IMR-90 (cell line): Measurements from ENCODE around the gene SS18L1. TPM values are rescaled to one million over a fixed set of nuclear protein-coding genes. Genes with fewer than 3 reads are reported as not detected.

ENCODE experiments used
- ATAC-seq: fragments of 200-7000 bp; cut with Tn5 transposase; 2 replicates; pipeline ENCODE4 v1.9.1; 2020; ENCODE audit warnings: low read depth, mild to moderate bottlenecking, moderate library complexity
- BruUV-seq: library from RNA; stranded (reverse); fragments of 400-500 nt; replicated peaks from 2 replicates; lab custom pipeline; 2021; lab: Mats Ljungman, UMichigan
- CTCF ChIA-PET: fragments of 300-600 bp; formaldehyde crosslinking; extraction: SDS; loops from one replicate; lab custom pipeline; 2021; ENCODE audit warnings: antibody characterized with exemption; lab: Yijun Ruan, JAX
- POLR2A ChIA-PET: fragments of 300-600 bp; sonication (Branson Sonifier 250); formaldehyde crosslinking; loops from one replicate; lab custom pipeline; 2022; ENCODE audit warnings: antibody characterized with exemption; ENCODE audit not compliant: unreplicated experiment; lab: Charles Lee
- DNase-seq: peaks from one replicate; pipeline ENCODE4 v3.0.0; 2013
- H2AFZ ChIP-seq: replicated peaks from 2 replicates; pipeline ENCODE3; 2013; ENCODE audit warnings: low read length, mild to moderate bottlenecking; ENCODE audit not compliant: poor library complexity
- H2AK5ac ChIP-seq: 2 replicates; pipeline ENCODE4 v1.6.1; 2013; ENCODE audit warnings: low read depth, low read length, inconsistent platforms
- H2AK9ac ChIP-seq: replicated peaks from 2 replicates; pipeline ENCODE3; 2013; ENCODE audit warnings: mild to moderate bottlenecking, low read depth, low read length, moderate library complexity; ENCODE audit not compliant: poor library complexity
- H2BK120ac ChIP-seq: 2 replicates; pipeline ENCODE4 v1.6.1; 2013; ENCODE audit warnings: low read depth, low read length, inconsistent platforms
- H2BK15ac ChIP-seq: 3 replicates; pipeline ENCODE4 v1.6.1; 2013; ENCODE audit warnings: low read depth, low read length, inconsistent platforms
- H2BK20ac ChIP-seq: 2 replicates; pipeline ENCODE4 v1.6.1; 2013; ENCODE audit warnings: low read depth, mild to moderate bottlenecking, inconsistent platforms, low read length, moderate library complexity
- H2BK5ac ChIP-seq: 2 replicates; pipeline ENCODE4 v1.6.1; 2013; ENCODE audit warnings: mild to moderate bottlenecking, low read depth, low read length, inconsistent platforms; ENCODE audit not compliant: poor library complexity, severe bottlenecking
- H3K14ac ChIP-seq: replicated peaks from 2 replicates; pipeline ENCODE4 v1.6.1; 2013; ENCODE audit warnings: low read depth, low read length, inconsistent platforms
- H3K18ac ChIP-seq: 2 replicates; pipeline ENCODE4 v1.6.1; 2013; ENCODE audit warnings: low read depth, low read length, control low read depth
- H3K23ac ChIP-seq: 2 replicates; pipeline ENCODE4 v1.6.1; 2013; ENCODE audit warnings: low read depth, low read length, inconsistent platforms
- H3K27ac ChIP-seq: 2 replicates; pipeline ENCODE4 v1.5.1; 2013; ENCODE audit warnings: mild to moderate bottlenecking, control low read depth, low read length; ENCODE audit not compliant: insufficient read depth
- H3K27me3 ChIP-seq: 2 replicates; pipeline ENCODE4 v1.6.1; 2013; ENCODE audit warnings: low read length; ENCODE audit not compliant: control insufficient read depth, insufficient read depth
- H3K36me3 ChIP-seq: 2 replicates; pipeline ENCODE4 v1.6.1; 2013; ENCODE audit warnings: low read length, mixed read lengths; ENCODE audit not compliant: control insufficient read depth, insufficient read depth
- H3K4ac ChIP-seq: 2 replicates; pipeline ENCODE4 v1.6.1; 2013; ENCODE audit warnings: low read depth, low read length, inconsistent platforms
- H3K4me1 ChIP-seq: 2 replicates; pipeline ENCODE4 v1.6.1; 2013; ENCODE audit warnings: low read length, mixed read lengths; ENCODE audit not compliant: control insufficient read depth, insufficient read depth
- H3K4me2 ChIP-seq: 2 replicates; pipeline ENCODE4 v1.6.1; 2013; ENCODE audit warnings: low read depth, mild to moderate bottlenecking, control low read depth, low read length, moderate library complexity
- H3K4me3 ChIP-seq: 2 replicates; pipeline ENCODE4 v1.5.1; 2013; ENCODE audit warnings: low read depth, mild to moderate bottlenecking, control low read depth, low read length, moderate library complexity; ENCODE audit not compliant: insufficient read depth
- H3K56ac ChIP-seq: 2 replicates; pipeline ENCODE4 v1.6.1; 2013; ENCODE audit warnings: low read length, inconsistent platforms; ENCODE audit not compliant: insufficient read depth; ENCODE audit errors: extremely low read depth
- H3K79me1 ChIP-seq, 2 experiments: 2 replicates each; pipeline ENCODE4 v1.6.1; 2013; ENCODE audit warnings: low read length in 2 of 2, inconsistent platforms in 1 of 2, low read depth in 1 of 2
- H3K9ac ChIP-seq: 2 replicates; pipeline ENCODE4 v1.6.1; 2013; ENCODE audit warnings: low read depth, low read length, control low read depth
- H3K9me1 ChIP-seq: 2 replicates; pipeline ENCODE4 v1.6.1; 2013; ENCODE audit warnings: low read length, inconsistent platforms; ENCODE audit not compliant: insufficient read depth
- H3K9me3 ChIP-seq: 2 replicates; pipeline ENCODE4 v1.6.1; 2013; ENCODE audit warnings: low read length; ENCODE audit not compliant: control insufficient read depth, insufficient read depth
- H4K20me1 ChIP-seq: 2 replicates; pipeline ENCODE4 v1.6.1; 2013; ENCODE audit warnings: low read length, inconsistent platforms; ENCODE audit not compliant: insufficient read depth
- H4K5ac ChIP-seq: 2 replicates; pipeline ENCODE4 v1.6.1; 2013; ENCODE audit warnings: mild to moderate bottlenecking, low read depth, low read length, control low read depth
- H4K8ac ChIP-seq, 2 experiments: 2 replicates each; pipeline ENCODE4 v1.6.1; 2013; ENCODE audit warnings: low read depth in 2 of 2, low read length in 2 of 2, control low read depth in 1 of 2, inconsistent platforms in 1 of 2
- H4K91ac ChIP-seq: 2 replicates; pipeline ENCODE4 v1.6.1; 2013; ENCODE audit warnings: low read depth, low read length, inconsistent platforms; ENCODE audit not compliant: insufficient read depth
- CEBPB ChIP-seq: IDR thresholded peaks from 2 replicates; pipeline ENCODE4 v1.6.1; 2012; ENCODE audit warnings: low read depth, low read length, improper control_type of control experiment
- RAD21 ChIP-seq: IDR thresholded peaks from 2 replicates; pipeline ENCODE4 v1.6.1; 2012; ENCODE audit warnings: low read length, improper control_type of control experiment
- SMC3 ChIP-seq: fragments of 150-350 bp; IDR thresholded peaks from 2 replicates; pipeline ENCODE4 v1.6.1; 2016; ENCODE audit warnings: low read depth, mild to moderate bottlenecking, antibody characterized with exemption, low read length, moderate library complexity
- USF2 ChIP-seq: fragments of 150-350 bp; IDR thresholded peaks from 2 replicates; pipeline ENCODE4 v1.6.1; 2017; ENCODE audit warnings: mild to moderate bottlenecking, antibody characterized with exemption, low read length, low read depth
- whole genome bisulfite sequencing, 2 experiments: methylation state at CpG; one replicate each; pipeline versions ENCODE4 v1.1.5 to v1.1.7; 2013; ENCODE audit warnings: missing lambda C conversion rate in 2 of 2; ENCODE audit not compliant: insufficient read length in 1 of 2; ENCODE audit errors: extremely low coverage in 2 of 2; 5-methylcytosine and 5-hydroxymethylcytosine counted together
- dilution Hi-C: fragments of 300-500 bp; cut with HindIII; formaldehyde crosslinking; loops from one replicate; pipeline ENCODE4 v1.14.3; 2018; ENCODE audit warnings: low sequenced_read_pairs; ENCODE audit not compliant: unreplicated experiment
- in situ Hi-C: fragments of 300-500 bp; cut with MboI; formaldehyde crosslinking; loops from 3 replicates; pipeline ENCODE4 v1.14.3; 2019; ENCODE audit warnings: low sequenced_read_pairs, inconsistent platforms, mixed read lengths
- intact Hi-C: fragments of 100-400 bp; cut with micrococcal nuclease; formaldehyde crosslinking; loops from 2 replicates; pipeline ENCODE4 v1.10.0; 2022
- polyA plus RNA-seq, 3 experiments: library from polyadenylated mRNA; depleted of rRNA; stranded (reverse); fragments of >200 nt; gene quantifications; 2 replicates each; pipeline ENCODE4 v1.2.3, GENCODE V29; 2012; ENCODE audit warnings: low replicate concordance in 1 of 3
- total RNA-seq: library from RNA; depleted of rRNA; stranded (reverse); fragments of >200 nt; gene quantifications from 2 replicates; pipeline ENCODE4 v1.2.3, GENCODE V29; 2012

SS18L1 gene
- total and polyA plus RNA-seq, 2 of the 4 experiments (the other 2 are of a cell fraction): 8.1 to 12.2 TPM

GRCh38 chr20:62201173-62202082 lies 57.9 kb downstream of the SS18L1 start:
- DNase-seq (no peak), ATAC-seq (no peak)
- Histone ChIP-seq H3K4me2 (no peak overlapping the region), H3K27me3 (no peaks in the 10 kb centered on the region), H3K56ac (no peak overlapping the region), H2BK120ac (no peak overlapping the region), H2BK15ac (no peak overlapping the region), H3K27ac (no peak overlapping the region), H4K5ac (no peak overlapping the region), H3K18ac (no peak overlapping the region), H4K8ac (no peak overlapping the region), H3K4me3 (no peak overlapping the region), H2AK9ac (no peak overlapping the region), H2BK5ac (no peak overlapping the region), H3K23ac (no peak overlapping the region), H2BK20ac (no peak overlapping the region), H3K9me3 (no peaks in the 10 kb centered on the region), H3K14ac (no peak overlapping the region), H3K9me1 (no peaks in the 10 kb centered on the region; the same call in 1 of the 2 replicates), H3K4ac (no peak overlapping the region), H2AFZ (no peak overlapping the region), H3K9ac (no peak overlapping the region), H3K4me1 (no peaks in the 10 kb centered on the region), H3K79me1 (peaks cover 0 to 1% of the 10 kb centered on the region in 2 experiments; a peak in 3 of 4 replicates), H4K91ac (no peak overlapping the region), H3K36me3 (peaks cover 44% of the 10 kb centered on the region), H4K20me1 (peaks cover 4% of the 10 kb centered on the region; the same call in 1 of the 2 replicates), H2AK5ac (no peak overlapping the region)
- WGBS, 2 experiments: 94% methylated on average over 31 of the region's 38 CpGs; no CpG with 5 or more reads in 1 of the 2 experiments
- dilution Hi-C loops (no loop called here), intact Hi-C loops (no loop called here), in situ Hi-C loops (no loop called here)
- BruUV-seq: no TSS peak
- ChIA-PET CTCF (no interaction called here), POLR2A (no interaction called here)
- no peak for TF ChIP-seq RAD21
- TF ChIP-seq CEBPB: no peak
- TF ChIP-seq SMC3: no peak
- no peak for TF ChIP-seq USF2
